Activated CD4-positive, alpha-beta T cell treated with anti-CD3 and anti-CD28 coated beads, Interleukin-2, amount 10 ng/mL, durations not matched to agents 7 days and 5 days (primary cell): Measurements from ENCODE around the gene VGF. TPM values are rescaled to one million over a fixed set of nuclear protein-coding genes. Genes with fewer than 3 reads are reported as not detected.
"Not testable (repeated sequence)": the region's sequence is repeated elsewhere in the genome, so short reads cannot be mapped to it uniquely, and the experiment has no call there.

Experiments used
- CTCF ChIA-PET: fragments of 350-600 bp; sonication (Branson Sonifier 250); formaldehyde crosslinking; loops from one replicate; lab custom pipeline; 2021; ENCODE audit warnings: antibody characterized with exemption; lab: Charles Lee
- POLR2A ChIA-PET: fragments of 350-600 bp; sonication (Branson Sonifier 250); formaldehyde crosslinking; loops from one replicate; lab custom pipeline; 2021; ENCODE audit warnings: antibody characterized with exemption; lab: Charles Lee
- DNase-seq: peaks from one replicate; pipeline ENCODE4 v3.0.0-alpha.2; 2020
- H3K27ac Mint-ChIP-seq: one replicate; pipeline ENCODE4 v1.8.0; 2021; ENCODE audit warnings: mild to moderate bottlenecking, moderate library complexity, mixed read lengths
- H3K27me3 Mint-ChIP-seq: one replicate; pipeline ENCODE4 v1.8.0; 2021; ENCODE audit warnings: mixed read lengths
- H3K36me3 Mint-ChIP-seq: one replicate; pipeline ENCODE4 v1.8.0; 2021; ENCODE audit warnings: low read depth, mixed read lengths
- H3K4me1 Mint-ChIP-seq: one replicate; pipeline ENCODE4 v1.8.0; 2021; ENCODE audit warnings: mixed read lengths
- H3K4me3 Mint-ChIP-seq: one replicate; pipeline ENCODE4 v1.8.0; 2021; ENCODE audit warnings: mild to moderate bottlenecking, moderate library complexity, mixed read lengths
- H3K9me3 Mint-ChIP-seq: one replicate; pipeline ENCODE4 v1.8.0; 2021; ENCODE audit warnings: mixed read lengths
- total RNA-seq, 2 experiments: library from RNA; stranded (reverse); gene quantifications; one replicate each; pipeline ENCODE4 v1.2.3, GENCODE V29; 2021

VGF gene
- total RNA-seq, 2 experiments from 2014 or later: 0.15 to 0.22 TPM

DNA sequence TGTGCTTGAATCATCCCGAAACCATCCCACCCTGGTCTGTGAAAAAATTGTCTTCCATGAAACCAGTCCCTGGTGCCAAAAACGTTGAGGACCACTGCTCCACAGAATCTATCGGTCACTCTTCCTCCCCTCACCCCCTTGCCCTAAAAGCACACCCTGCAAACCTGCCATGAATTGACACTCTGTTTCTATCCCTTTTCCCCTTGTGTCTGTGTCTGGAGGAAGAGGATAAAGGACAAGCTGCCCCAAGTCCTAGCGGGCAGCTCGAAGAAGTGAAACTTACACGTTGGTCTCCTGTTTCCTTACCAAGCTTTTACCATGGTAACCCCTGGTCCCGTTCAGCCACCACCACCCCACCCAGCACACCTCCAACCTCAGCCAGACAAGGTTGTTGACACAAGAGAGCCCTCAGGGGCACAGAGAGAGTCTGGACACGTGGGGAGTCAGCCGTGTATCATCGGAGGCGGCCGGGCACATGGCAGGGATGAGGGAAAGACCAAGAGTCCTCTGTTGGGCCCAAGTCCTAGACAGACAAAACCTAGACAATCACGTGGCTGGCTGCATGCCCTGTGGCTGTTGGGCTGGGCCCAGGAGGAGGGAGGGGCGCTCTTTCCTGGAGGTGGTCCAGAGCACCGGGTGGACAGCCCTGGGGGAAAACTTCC lies 39.2 kb downstream of the VGF start:
- H3K27me3 Mint-ChIP-seq: peaks cover 56% of the 10 kb centered on the region
- POLR2A ChIA-PET: no interaction called here
- H3K4me1 Mint-ChIP-seq: peaks cover 60% of the 10 kb centered on the region
- no peak for DNase-seq
- peaks cover 3% of the 10 kb centered on the region for H3K9me3 Mint-ChIP-seq
- H3K4me3 Mint-ChIP-seq: no peak overlapping the region
- CTCF ChIA-PET: interaction anchor here (1.0 to 2.1 kb wide), 4 partner anchors 17 to 190 kb away, joined by 3 to 9 read pairs (median 4); partner anchors contain the start of genes PLOD3 and ZNHIT1
- no peak overlapping the region for H3K27ac Mint-ChIP-seq
- no peaks in the 10 kb centered on the region for H3K36me3 Mint-ChIP-seq

DNA sequence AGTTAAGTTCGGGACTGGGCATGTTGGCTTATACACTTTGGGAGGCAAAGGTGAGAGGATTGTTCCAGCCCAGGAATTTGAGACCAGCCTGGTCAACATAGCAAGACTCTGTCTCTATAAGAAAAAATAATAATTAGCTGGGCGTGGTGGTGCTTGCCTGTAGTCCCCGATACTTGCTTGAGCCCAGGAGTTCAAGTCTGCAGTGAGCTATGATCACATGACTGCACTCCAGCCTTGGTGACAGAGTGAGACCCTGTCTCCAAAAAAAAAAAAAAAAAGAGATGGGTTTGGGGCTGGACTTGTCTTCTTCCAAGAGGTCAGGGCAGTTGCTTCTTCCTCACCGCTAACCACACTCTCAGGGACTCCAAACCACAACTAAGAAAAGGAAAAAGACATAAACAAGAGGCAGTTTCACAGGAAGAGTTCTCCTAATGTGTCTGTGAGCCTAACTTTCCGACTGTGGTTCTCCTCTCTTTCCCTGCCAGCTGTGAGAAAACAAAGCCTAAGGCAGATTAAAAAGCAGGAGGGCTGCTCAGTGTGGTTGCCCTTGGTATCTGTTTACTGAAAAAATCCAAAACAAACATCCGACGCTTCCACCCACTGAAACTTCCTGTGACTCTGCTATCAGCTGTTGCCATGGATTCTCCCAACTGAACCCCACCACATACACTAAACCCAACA lies 40.9 kb downstream of the VGF start:
- H3K4me1 Mint-ChIP-seq: peaks cover 61% of the 10 kb centered on the region
- ChIA-PET CTCF (interaction anchor here (0.6 to 1.2 kb wide), 3 partner anchors 44 to 93 kb away, joined by 3 read pairs; partner anchors contain the start of genes PLOD3 and ZNHIT1), POLR2A (no interaction called here)
- no peaks in the 10 kb centered on the region for H3K36me3 Mint-ChIP-seq
- peaks cover 62% of the 10 kb centered on the region for H3K27me3 Mint-ChIP-seq
- DNase-seq: peak; percentile 32
- peak overlapping the region; percentile 38 for H3K4me3 Mint-ChIP-seq
- peak overlapping the region; percentile 60 for H3K27ac Mint-ChIP-seq
- peaks cover 3% of the 10 kb centered on the region for H3K9me3 Mint-ChIP-seq

DNA sequence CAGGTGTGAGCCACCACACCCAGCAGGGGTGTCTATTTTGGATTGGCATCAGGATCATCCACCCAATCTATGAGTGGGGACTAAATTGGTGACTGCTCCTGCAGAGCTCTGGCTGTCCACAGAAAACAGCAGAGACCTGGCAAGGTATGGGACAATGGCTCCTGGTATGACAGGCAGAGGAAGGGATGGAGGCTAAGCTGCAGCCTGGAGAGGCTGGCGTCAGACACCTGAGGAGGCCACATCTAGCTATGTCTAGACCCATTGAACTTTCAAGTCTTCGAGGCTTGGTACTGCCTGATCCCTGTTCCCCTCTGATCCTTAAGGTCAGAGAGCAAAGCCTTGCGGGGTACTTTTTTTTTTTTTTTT lies 41.7 kb downstream of the VGF start:
- no peak for DNase-seq
- H3K36me3 Mint-ChIP-seq: no peaks in the 10 kb centered on the region
- H3K4me1 Mint-ChIP-seq: peaks cover 61% of the 10 kb centered on the region
- H3K27ac Mint-ChIP-seq: no peak overlapping the region
- peaks cover 60% of the 10 kb centered on the region for H3K27me3 Mint-ChIP-seq
- POLR2A ChIA-PET: no interaction called here
- CTCF ChIA-PET: interaction anchor here (1.0 to 1.3 kb wide), 4 partner anchors 14 to 45 kb away, joined by 3 read pairs; no protein-coding TSS in a partner anchor
- H3K4me3 Mint-ChIP-seq: no peak overlapping the region
- peaks cover 3% of the 10 kb centered on the region for H3K9me3 Mint-ChIP-seq

DNA sequence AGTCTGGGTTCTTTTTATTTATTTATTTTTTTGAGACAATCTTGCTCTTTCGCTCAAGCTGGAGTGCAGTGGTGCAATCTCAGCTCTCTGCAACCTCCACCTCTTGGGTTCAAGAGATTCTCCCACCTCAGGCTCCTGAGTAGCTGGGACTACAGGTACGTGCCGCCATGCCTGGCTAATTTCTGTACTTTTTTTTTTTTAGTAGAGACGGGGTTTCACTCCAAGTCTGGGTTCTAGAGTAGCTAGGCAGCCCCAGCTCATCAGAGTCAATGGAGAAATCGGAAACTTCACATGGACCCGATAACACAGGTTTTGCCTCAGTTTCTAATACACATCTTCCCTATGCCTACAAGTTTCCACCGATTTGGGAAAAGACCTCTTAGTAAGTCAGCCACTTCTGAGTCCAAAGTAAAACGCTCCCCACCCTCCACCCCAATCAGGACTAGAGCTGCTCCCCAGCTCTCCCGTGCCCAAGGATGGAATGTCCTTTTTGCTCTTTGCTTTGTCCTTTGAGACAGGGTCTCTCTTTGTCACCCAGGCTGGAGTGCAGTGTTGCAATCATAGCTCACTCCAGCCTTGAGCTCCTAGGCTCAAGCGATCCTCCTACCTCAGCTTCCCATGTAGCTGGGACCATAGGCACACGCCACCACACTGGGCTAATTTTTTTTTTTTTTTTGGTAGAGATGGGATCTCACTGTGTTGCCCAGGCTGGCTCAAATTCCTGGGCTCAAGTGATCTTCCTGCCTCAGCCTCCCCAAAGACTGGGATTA lies 42.3 kb downstream of the VGF start:
- Mint-ChIP-seq H3K27me3 (peaks cover 54% of the 10 kb centered on the region), H3K9me3 (peaks cover 3% of the 10 kb centered on the region), H3K36me3 (no peaks in the 10 kb centered on the region), H3K4me3 (no peak overlapping the region), H3K27ac (peak overlapping the region; percentile 78), H3K4me1 (peaks cover 59% of the 10 kb centered on the region)
- ChIA-PET POLR2A (no interaction called here), CTCF (interaction anchor here (1.0 to 1.3 kb wide), 6 partner anchors 10 to 46 kb away, joined by 3 read pairs; no protein-coding TSS in a partner anchor)
- DNase-seq: no peak

DNA sequence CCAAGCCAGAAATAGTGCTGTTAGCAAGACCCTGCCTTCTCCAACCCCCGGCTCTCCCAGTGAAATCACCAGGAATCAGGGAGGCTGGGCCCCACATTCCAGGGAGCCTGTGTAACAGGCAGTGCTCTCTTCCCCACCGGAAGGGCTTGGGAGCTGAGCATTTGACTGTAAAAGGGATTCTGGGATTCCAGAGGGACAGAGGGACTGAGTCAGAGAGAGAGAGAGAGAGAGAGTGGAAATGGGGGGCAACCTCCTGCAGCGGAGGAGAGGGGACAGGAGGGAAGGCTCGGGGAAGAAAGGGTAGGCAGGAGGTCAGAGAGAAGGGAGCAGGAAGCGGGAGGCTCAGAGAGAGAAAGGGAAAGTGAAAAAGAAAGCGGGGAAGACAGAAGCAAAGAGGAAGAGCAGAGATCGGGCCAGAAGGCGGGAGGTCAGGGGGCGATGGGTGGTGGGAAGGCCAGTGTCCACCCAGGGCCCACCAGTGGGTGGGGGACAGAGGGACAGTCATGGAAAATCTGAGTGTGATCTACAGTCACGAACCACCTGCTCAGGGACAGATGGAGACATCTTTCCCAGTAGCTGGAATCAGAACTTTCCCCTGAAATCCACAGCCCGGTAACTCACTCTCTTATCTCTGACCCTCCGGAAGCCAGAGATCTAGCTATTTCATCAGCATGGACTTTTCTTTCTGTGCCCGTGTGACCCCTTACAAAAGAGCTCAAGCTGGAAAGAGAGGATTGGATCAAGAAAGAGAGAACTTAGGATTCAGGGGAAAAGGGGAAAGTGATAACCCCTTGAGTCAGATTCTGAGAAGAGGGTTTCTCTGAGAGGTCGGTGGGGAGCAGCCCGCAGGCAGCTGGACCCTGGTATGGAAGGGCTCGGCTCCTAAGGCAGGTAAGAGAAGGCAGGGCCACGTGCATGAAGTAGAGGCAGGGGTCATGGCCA lies 43.1 kb downstream of the VGF start:
- no peak for DNase-seq
- peak overlapping the region; percentile 87 for H3K27ac Mint-ChIP-seq
- peaks cover 50% of the 10 kb centered on the region for H3K4me1 Mint-ChIP-seq
- ChIA-PET CTCF (interaction anchor here (1.1 to 1.2 kb wide), 2 partner anchors 9 to 19 kb away, joined by 3 read pairs; no protein-coding TSS in a partner anchor), POLR2A (no interaction called here)
- peaks cover 3% of the 10 kb centered on the region for H3K9me3 Mint-ChIP-seq
- H3K36me3 Mint-ChIP-seq: no peaks in the 10 kb centered on the region
- peaks cover 47% of the 10 kb centered on the region for H3K27me3 Mint-ChIP-seq
- peak overlapping the region; percentile 56 for H3K4me3 Mint-ChIP-seq

DNA sequence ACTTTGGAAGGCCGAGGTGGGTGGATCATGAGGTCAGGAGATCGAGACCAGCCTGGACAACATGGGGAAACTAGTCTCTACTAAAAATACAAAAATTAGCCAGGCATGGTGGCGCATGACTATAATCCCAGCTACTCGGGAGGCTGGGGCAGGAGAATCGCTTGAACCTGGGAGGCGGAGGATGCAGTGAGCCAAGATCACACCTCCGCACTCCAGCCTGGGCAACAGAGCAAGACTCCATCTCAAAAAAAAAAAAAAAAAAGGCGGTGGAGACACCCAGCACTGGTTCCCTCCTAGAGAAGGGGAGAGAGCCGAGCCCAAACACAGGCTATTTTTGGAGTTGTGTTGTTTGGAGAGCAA lies 43.8 kb downstream of the VGF start:
- CTCF ChIA-PET: interaction anchor here (0.7 kb wide), 1 partner anchor 291 kb away, joined by 4 read pairs; no protein-coding TSS in a partner anchor
- Mint-ChIP-seq H3K27ac (peak overlapping the region; percentile 87), H3K27me3 (peaks cover 41% of the 10 kb centered on the region), H3K4me3 (peak overlapping the region; percentile 56), H3K4me1 (peaks cover 43% of the 10 kb centered on the region)
- POLR2A ChIA-PET, H3K9me3 Mint-ChIP-seq, H3K36me3 Mint-ChIP-seq, DNase-seq: not testable (repeated sequence)

DNA sequence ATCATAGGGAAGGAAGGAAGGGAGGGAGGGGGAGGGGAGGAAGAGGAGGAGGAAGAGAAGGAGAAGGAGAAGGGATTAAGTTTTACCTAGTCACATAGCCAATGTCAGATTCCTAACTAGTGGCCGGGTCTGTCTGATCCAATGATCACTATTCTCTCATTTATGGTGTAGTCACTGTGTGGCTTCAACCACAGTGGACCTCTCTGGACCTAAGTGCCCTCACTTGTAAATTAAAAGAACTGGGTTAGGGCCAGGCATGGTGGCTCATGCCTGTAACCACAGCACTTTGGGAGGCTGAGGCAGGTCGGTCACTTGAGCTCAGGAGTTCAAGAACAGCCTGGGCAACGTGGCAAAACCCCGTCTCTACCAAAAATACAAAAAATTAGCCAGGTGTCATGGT lies 45.1 kb downstream of the VGF start:
- Mint-ChIP-seq H3K9me3 (peaks cover 3% of the 10 kb centered on the region), H3K27ac (no peak overlapping the region), H3K4me1 (peaks cover 32% of the 10 kb centered on the region), H3K4me3 (no peak overlapping the region), H3K36me3 (no peaks in the 10 kb centered on the region), H3K27me3 (peaks cover 33% of the 10 kb centered on the region)
- CTCF ChIA-PET: interaction anchor here (1.1 kb wide), 1 partner anchor 13 kb away, joined by 3 read pairs; no protein-coding TSS in a partner anchor
- POLR2A ChIA-PET: no interaction called here
- no peak for DNase-seq

DNA sequence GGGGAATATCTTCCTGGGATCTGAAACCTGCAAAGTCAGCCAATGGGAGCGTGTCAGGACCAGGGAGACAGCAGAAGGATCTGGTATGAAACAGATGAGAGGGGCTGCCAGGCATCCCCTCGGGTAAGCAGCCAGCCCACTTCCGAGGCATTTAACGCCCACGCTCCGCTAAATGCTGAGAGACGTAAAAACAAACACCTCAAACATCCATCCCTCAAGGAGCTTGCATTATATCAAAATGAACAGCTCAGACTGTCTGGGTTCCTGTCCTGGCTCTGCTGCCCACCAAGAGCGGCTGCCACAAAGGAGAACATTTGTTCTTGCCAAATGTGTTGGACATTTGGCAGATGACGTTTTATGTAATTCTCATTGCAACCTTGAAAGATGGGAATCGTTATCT lies 45.5 kb downstream of the VGF start:
- Mint-ChIP-seq H3K4me1 (peaks cover 27% of the 10 kb centered on the region), H3K27ac (no peak overlapping the region), H3K27me3 (peaks cover 30% of the 10 kb centered on the region), H3K36me3 (no peaks in the 10 kb centered on the region), H3K4me3 (no peak overlapping the region), H3K9me3 (peaks cover 2% of the 10 kb centered on the region)
- POLR2A ChIA-PET: no interaction called here
- CTCF ChIA-PET: interaction anchor here (1.1 kb wide), 1 partner anchor 13 kb away, joined by 3 read pairs; no protein-coding TSS in a partner anchor
- no peak for DNase-seq

DNA sequence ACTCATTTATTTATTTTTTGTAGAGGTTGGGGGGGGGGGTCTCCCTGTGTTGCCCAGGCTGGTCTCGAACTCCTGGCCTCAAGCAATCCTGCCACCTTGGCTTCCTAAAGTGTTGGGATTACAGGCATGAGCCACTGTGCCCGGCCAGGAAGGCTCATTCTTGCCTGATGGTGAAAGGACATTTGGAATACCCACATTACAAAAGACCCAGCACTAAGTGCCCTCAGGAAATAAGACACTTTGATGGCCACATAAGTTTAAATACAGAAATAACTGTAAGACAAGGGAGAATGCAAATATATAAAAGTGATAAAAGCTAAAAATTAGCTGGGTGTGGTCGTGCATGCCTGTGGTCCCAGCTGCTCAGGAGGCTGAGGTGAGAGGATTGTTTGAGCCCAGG lies 46.5 kb downstream of the VGF start:
- no peak overlapping the region for H3K4me3 Mint-ChIP-seq
- H3K4me1 Mint-ChIP-seq: peaks cover 20% of the 10 kb centered on the region
- ChIA-PET CTCF (interaction anchor here (1.2 kb wide), 1 partner anchor 10 kb away, joined by 3 read pairs; no protein-coding TSS in a partner anchor), POLR2A (no interaction called here)
- H3K36me3 Mint-ChIP-seq: no peaks in the 10 kb centered on the region
- no peaks in the 10 kb centered on the region for H3K9me3 Mint-ChIP-seq
- DNase-seq: no peak
- peaks cover 27% of the 10 kb centered on the region for H3K27me3 Mint-ChIP-seq
- H3K27ac Mint-ChIP-seq: no peak overlapping the region

DNA sequence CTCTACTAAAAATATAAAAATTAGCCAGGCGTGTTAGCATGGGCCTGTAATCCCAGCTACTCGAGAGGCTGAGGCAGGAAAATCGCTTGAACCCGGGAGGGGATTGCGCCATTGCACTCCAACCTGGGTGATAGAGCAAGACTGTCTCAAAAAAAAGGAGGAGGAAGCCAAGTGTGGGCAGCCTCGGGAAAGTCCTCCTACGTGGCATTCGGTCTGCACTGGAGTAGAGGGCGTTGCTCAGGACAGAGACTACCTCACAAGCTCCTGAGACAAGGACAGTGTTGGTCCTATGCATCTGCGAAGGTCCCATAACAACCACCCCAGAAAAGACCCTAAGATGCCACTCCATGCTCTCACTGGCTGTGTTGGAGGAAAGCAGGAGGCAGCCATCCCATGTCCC lies 48.5 kb downstream of the VGF start:
- Mint-ChIP-seq H3K36me3 (no peaks in the 10 kb centered on the region), H3K9me3 (no peaks in the 10 kb centered on the region), H3K27ac (no peak overlapping the region), H3K27me3 (peaks cover 16% of the 10 kb centered on the region), H3K4me1 (peaks cover 5% of the 10 kb centered on the region), H3K4me3 (no peak overlapping the region)
- no peak for DNase-seq
- ChIA-PET POLR2A (no interaction called here), CTCF (interaction anchor here (0.5 to 0.9 kb wide), 2 partner anchors 101 to 275 kb away, joined by 3 read pairs; partner anchors contain the start of genes PLOD3 and ZNHIT1)

DNA sequence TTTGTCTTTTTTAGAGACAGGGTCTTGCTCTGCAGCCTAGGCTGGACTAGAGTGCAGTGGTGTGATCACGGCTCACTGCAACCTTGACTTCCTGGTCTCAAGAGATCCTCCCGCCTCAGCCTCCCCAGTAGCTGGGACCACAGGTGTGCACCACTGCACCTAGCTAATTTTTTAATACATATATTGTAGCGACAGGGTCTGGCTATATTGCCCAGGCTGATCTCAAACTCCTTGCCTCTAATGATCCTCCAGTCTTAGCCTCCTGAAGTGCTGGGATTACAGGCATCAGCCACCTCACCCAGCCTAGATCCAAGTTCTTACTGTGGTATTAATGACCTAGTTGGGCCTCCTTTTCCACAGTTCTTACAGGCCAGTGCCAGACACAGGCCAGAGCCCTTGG lies 50.2 kb downstream of the VGF start:
- Mint-ChIP-seq H3K27me3 (peaks cover 8% of the 10 kb centered on the region), H3K36me3 (no peaks in the 10 kb centered on the region), H3K4me3 (no peak overlapping the region), H3K4me1 (no peaks in the 10 kb centered on the region), H3K9me3 (no peaks in the 10 kb centered on the region), H3K27ac (no peak overlapping the region)
- CTCF ChIA-PET: no interaction called here
- DNase-seq: no peak
- POLR2A ChIA-PET: no interaction called here

DNA sequence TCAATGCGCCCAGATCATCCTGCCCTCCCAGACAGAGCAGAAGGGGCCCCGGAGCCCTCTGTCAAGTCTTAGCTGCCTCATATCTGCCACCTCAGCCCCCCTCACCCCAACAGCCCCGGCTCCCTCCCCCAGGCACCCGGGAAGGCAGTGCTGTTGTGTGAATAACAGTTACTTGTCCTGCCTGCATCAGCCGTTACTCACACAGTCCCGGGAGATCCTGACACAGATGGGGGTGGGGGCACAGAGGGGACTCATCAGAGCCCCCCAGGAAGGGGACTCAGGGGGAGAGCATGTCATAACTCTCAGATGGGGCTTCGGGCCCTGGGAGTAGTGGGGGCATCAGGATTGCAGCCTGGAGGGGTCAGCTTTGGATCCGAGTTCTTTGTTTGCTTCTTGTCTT lies 50.9 kb downstream of the VGF start:
- no peak overlapping the region for H3K4me3 Mint-ChIP-seq

More for the DNA sequence above, 50.9 kb downstream of the VGF start:
- POLR2A ChIA-PET: no interaction called here
- Mint-ChIP-seq H3K9me3 (no peaks in the 10 kb centered on the region), H3K27me3 (peaks cover 1% of the 10 kb centered on the region), H3K27ac (no peak overlapping the region), H3K4me1 (no peaks in the 10 kb centered on the region), H3K36me3 (no peaks in the 10 kb centered on the region)
- no peak for DNase-seq
- CTCF ChIA-PET: no interaction called here
